ENCODE results near the gene CADPS. TPM values are rescaled to one million over a fixed set of nuclear protein-coding genes. Genes with fewer than 3 reads are reported as not detected.

The CADPS gene
- total RNA-seq, 4 donors from 2014 or later, result 2.2 to 6.9 TPM; not detected in 2

GRCh38 chr3:62621176-62621575 is 254.0 kb downstream of the CADPS start:
- WGBS, 2 donors, result 66 to 81% methylated on average over 3 of the region's 3 CpGs
- no peak for DNase-seq (ENCODE audit: low spot score in 2 of 2)
- intact Hi-C loops (cut with DNase I; ENCODE audit: low total_unique reads), result loop anchor here (5.0 kb wide), 1 partner anchor 611 kb away; no protein-coding TSS in a partner anchor
- TF ChIP-seq POLR2A (IDR thresholded peaks at IDR 0.05) (no peak), CTCF (IDR thresholded peaks at IDR 0.05) (no peak)
- no peak overlapping the region for H3K4me3 ChIP-seq (ENCODE audit: low read depth, poor library complexity, severe bottlenecking)

- 51 to 60% methylated on average over 5 of the region's 5 CpGs for WGBS, 2 donors
- no peak for DNase-seq (ENCODE audit: low spot score in 2 of 2)
- intact Hi-C loops (cut with DNase I; ENCODE audit: low total_unique reads), result no loop called here
- no peak overlapping the region for H3K4me3 ChIP-seq (ENCODE audit: low read depth, poor library complexity, severe bottlenecking)
- no peak for TF ChIP-seq POLR2A (IDR thresholded peaks at IDR 0.05)
- no peak for TF ChIP-seq CTCF (IDR thresholded peaks at IDR 0.05)
Measured at GRCh38 chr3:62615258-62615849, 259.9 kb downstream of the CADPS start.

GRCh38 chr3:62614527-62614926 is 260.7 kb downstream of the CADPS start:
- no peak for TF ChIP-seq CTCF (IDR thresholded peaks at IDR 0.05)
- no peak for TF ChIP-seq POLR2A (IDR thresholded peaks at IDR 0.05)
- 74 to 76% methylated on average over 1 of the region's 1 CpG for WGBS, 2 donors
- intact Hi-C loops (cut with DNase I; ENCODE audit: low total_unique reads), result no loop called here
- no peak for DNase-seq (ENCODE audit: low spot score in 2 of 2)
- no peak overlapping the region for H3K4me3 ChIP-seq (ENCODE audit: low read depth, poor library complexity, severe bottlenecking)

- no peak for DNase-seq (ENCODE audit: low spot score in 2 of 2)
- WGBS, 2 donors, result 82 to 92% methylated on average over 3 of the region's 3 CpGs
- H3K4me3 ChIP-seq (ENCODE audit: low read depth, poor library complexity, severe bottlenecking), result no peak overlapping the region
- no peak for TF ChIP-seq POLR2A (IDR thresholded peaks at IDR 0.05)
- TF ChIP-seq CTCF (IDR thresholded peaks at IDR 0.05), result no peak
- intact Hi-C loops (cut with DNase I; ENCODE audit: low total_unique reads), result no loop called here
Measured at GRCh38 chr3:62611541-62612240, 263.5 kb downstream of the CADPS start.

GRCh38 chr3:62607287-62608029 is 267.8 kb downstream of the CADPS start:
- no peak overlapping the region for H3K4me3 ChIP-seq (ENCODE audit: low read depth, poor library complexity, severe bottlenecking)
- no peak for DNase-seq (ENCODE audit: low spot score in 2 of 2)
- WGBS, 2 donors, result 52 to 67% methylated on average over 8 to 10 of the region's 10 CpGs
- TF ChIP-seq CTCF (IDR thresholded peaks at IDR 0.05), result no peak
- TF ChIP-seq POLR2A (IDR thresholded peaks at IDR 0.05), result no peak
- intact Hi-C loops (cut with DNase I; ENCODE audit: low total_unique reads), result no loop called here
